Adipocyte (in vitro differentiated cells): ENCODE results near the gene ZNF467.

ENCODE experiments used
- DNase-seq: peaks from one replicate; pipeline ENCODE4 v3.0.0-alpha.2; 2015; ENCODE audit warnings: low read depth
- H3K27me3 ChIP-seq: replicated peaks from 2 replicates; pipeline ENCODE4 v1.7.0; 2013; ENCODE audit warnings: mild to moderate bottlenecking, low read length, moderate library complexity; ENCODE audit not compliant: control insufficient read depth, insufficient read depth
- H3K36me3 ChIP-seq: 2 replicates; pipeline ENCODE4 v1.7.0; 2013; ENCODE audit warnings: low read length, mild to moderate bottlenecking, moderate library complexity; ENCODE audit not compliant: control insufficient read depth, insufficient read depth, severe bottlenecking
- H3K4me1 ChIP-seq: 2 replicates; pipeline ENCODE4 v1.7.0; 2013; ENCODE audit warnings: mild to moderate bottlenecking, low read length, moderate library complexity; ENCODE audit not compliant: control insufficient read depth, insufficient read depth
- H3K4me3 ChIP-seq: 2 replicates; pipeline ENCODE4 v1.7.0; 2013; ENCODE audit warnings: mild to moderate bottlenecking, low read length, moderate library complexity
- H3K9ac ChIP-seq: 2 replicates; pipeline ENCODE4 v1.7.0; 2013; ENCODE audit warnings: mild to moderate bottlenecking, low read length, moderate library complexity
- H3K9me3 ChIP-seq: 2 replicates; pipeline ENCODE4 v1.7.0; 2013; ENCODE audit warnings: mild to moderate bottlenecking, low read length, moderate library complexity; ENCODE audit not compliant: control insufficient read depth

The ZNF467 gene

DNA sequence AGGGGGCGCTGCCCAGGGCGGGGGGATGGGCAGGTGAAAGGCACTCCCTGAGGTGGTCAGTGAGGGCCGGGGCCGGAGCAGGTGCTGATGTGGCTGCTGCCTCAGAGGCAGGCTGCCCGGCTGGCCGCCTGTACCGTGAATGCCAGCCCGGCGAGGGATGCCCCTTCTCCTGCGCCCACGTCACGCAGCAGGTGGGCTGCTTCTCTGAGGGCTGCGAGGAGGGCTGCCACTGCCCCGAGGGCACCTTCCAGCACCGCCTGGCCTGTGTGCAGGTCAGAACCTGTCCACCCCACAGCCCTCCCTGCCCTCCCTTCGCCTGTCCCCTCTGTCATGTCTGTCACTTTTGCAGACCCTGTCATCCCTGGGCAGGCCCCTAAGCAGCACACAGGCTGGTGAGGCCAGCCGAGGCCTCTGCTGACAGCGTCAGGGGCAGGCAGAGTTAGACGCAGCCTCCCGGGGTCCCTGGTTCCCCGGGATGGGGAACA lies 42.9 kb upstream of the ZNF467 start:
- Histone ChIP-seq H3K36me3 (no peaks in the 10 kb centered on the region), H3K9ac (no peak overlapping the region), H3K4me1 (no peaks in the 10 kb centered on the region), H3K27me3 (peaks cover 18% of the 10 kb centered on the region), H3K9me3 (no peaks in the 10 kb centered on the region), H3K4me3 (no peak overlapping the region)
- DNase-seq = no peak

GRCh38 chr7:149815661-149816266 lies 42.4 kb upstream of the ZNF467 start:
- Histone ChIP-seq H3K4me3 (no peak overlapping the region), H3K36me3 (no peaks in the 10 kb centered on the region), H3K4me1 (no peaks in the 10 kb centered on the region), H3K9ac (no peak overlapping the region), H3K27me3 (peaks cover 14% of the 10 kb centered on the region), H3K9me3 (no peaks in the 10 kb centered on the region)
- DNase-seq = no peak

GRCh38 chr7:149815121-149815520 lies 41.7 kb upstream of the ZNF467 start:
- H3K4me1 ChIP-seq = no peaks in the 10 kb centered on the region
- no peaks in the 10 kb centered on the region for H3K36me3 ChIP-seq
- H3K9me3 ChIP-seq = no peaks in the 10 kb centered on the region
- H3K4me3 ChIP-seq = no peak overlapping the region
- no peak for DNase-seq
- H3K27me3 ChIP-seq = peaks cover 15% of the 10 kb centered on the region
- H3K9ac ChIP-seq = no peak overlapping the region

GRCh38 chr7:149814494-149814893 lies 41.1 kb upstream of the ZNF467 start:
- no peak for DNase-seq
- Histone ChIP-seq H3K36me3 (no peaks in the 10 kb centered on the region), H3K4me3 (no peak overlapping the region), H3K9me3 (no peaks in the 10 kb centered on the region), H3K27me3 (peaks cover 21% of the 10 kb centered on the region), H3K9ac (no peak overlapping the region), H3K4me1 (no peaks in the 10 kb centered on the region)

DNA sequence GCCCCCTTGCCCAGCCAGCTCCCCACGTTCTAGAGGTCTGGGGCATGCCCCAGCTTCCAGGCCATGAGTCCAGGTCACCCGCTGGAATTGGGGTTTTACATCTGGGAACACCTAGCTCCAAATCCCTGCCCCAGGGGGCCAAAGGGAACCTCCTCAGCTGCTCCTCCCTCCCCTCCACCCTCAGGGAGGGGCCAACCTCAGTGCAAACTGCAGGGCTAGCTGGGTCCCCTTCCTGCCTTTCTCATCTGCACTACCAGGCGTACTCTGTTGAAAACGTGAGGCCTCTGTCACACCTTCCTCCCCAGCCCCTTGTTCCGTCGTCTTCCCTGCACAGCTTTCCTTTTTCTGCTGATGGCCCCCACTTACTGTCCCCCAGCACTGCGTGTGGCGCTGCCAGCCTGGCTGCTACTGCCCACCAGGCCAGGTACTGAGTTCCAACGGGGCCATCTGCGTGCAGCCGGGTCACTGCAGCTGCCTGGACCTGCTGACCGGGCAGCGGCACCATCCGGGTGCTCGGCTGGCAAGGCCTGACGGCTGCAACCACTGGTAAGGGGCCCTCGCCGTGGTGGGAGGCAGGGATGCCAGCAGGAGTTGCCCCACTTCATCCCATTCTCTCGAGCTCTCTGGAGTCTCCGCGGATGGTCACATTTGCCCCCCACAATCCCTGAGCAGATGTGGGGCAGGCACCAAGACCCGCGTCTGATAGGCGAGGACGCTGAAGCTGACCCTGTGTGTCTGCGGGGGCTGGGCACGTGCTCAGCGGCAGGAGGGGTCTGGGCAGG lies 40.1 kb upstream of the ZNF467 start:
- Histone ChIP-seq H3K4me3 (no peak overlapping the region), H3K36me3 (no peaks in the 10 kb centered on the region), H3K4me1 (no peaks in the 10 kb centered on the region), H3K27me3 (peaks cover 24% of the 10 kb centered on the region), H3K9ac (no peak overlapping the region), H3K9me3 (no peaks in the 10 kb centered on the region)
- DNase-seq = no peak

DNA sequence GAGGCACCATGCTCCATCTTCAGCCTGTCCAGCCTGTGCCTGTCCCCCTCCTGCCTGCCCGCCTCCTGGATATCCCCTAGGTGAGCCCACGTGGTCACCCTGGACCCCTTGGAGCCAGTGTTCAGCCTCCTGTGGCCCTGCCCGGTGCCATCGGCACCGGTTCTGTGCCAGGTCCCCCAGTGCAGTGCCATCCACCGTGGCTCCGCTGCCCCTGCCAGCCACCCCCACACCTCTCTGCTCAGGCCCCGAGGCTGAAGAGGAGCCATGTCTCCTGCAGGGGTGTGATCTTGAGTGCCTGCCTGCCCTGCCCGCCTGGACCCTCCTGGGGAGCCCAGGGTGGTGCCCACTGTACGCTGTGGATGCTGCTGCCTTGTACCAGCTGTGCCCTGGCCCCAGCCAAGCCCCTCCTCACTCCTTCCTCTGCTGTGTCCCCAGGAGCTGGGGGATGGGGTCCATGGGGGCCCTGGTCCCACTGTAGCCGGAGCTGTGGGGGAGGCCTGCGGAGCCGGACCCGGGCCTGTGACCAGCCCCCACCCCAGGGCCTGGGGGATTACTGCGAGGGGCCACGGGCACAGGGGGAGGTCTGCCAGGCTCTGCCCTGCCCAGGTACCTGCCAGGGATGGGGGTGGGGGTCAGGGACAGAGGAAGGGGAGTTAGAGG lies 38.6 kb upstream of the ZNF467 start:
- no peak overlapping the region for H3K4me3 ChIP-seq
- no peak overlapping the region for H3K9ac ChIP-seq
- no peaks in the 10 kb centered on the region for H3K36me3 ChIP-seq
- H3K4me1 ChIP-seq = no peaks in the 10 kb centered on the region
- peaks cover 32% of the 10 kb centered on the region for H3K27me3 ChIP-seq
- no peaks in the 10 kb centered on the region for H3K9me3 ChIP-seq
- DNase-seq = no peak

GRCh38 chr7:149811221-149811620 lies 37.8 kb upstream of the ZNF467 start:
- Histone ChIP-seq H3K4me3 (no peak overlapping the region), H3K27me3 (peaks cover 37% of the 10 kb centered on the region), H3K9me3 (no peaks in the 10 kb centered on the region), H3K4me1 (no peaks in the 10 kb centered on the region), H3K36me3 (no peaks in the 10 kb centered on the region), H3K9ac (no peak overlapping the region)
- no peak for DNase-seq

- H3K4me3 ChIP-seq = no peak overlapping the region
- no peak for DNase-seq
- no peak overlapping the region for H3K9ac ChIP-seq
These were observed 35.8 kb upstream of the ZNF467 start for GRCh38 chr7:149809215-149809614.

GRCh38 chr7:149808311-149808710 lies 34.9 kb upstream of the ZNF467 start:
- H3K27me3 ChIP-seq = peaks cover 43% of the 10 kb centered on the region
- no peaks in the 10 kb centered on the region for H3K4me1 ChIP-seq
- H3K36me3 ChIP-seq = no peaks in the 10 kb centered on the region
- H3K4me3 ChIP-seq = no peak overlapping the region
- H3K9ac ChIP-seq = no peak overlapping the region
- H3K9me3 ChIP-seq = no peaks in the 10 kb centered on the region
- no peak for DNase-seq

More at GRCh38 chr7:149809215-149809614, 35.8 kb upstream of the ZNF467 start:
- Histone ChIP-seq H3K27me3 (peaks cover 43% of the 10 kb centered on the region), H3K9me3 (no peaks in the 10 kb centered on the region), H3K36me3 (no peaks in the 10 kb centered on the region), H3K4me1 (no peaks in the 10 kb centered on the region)

GRCh38 chr7:149806726-149807125 lies 33.3 kb upstream of the ZNF467 start:
- H3K4me3 ChIP-seq = no peak overlapping the region
- H3K9ac ChIP-seq = no peak overlapping the region
- H3K27me3 ChIP-seq = peaks cover 40% of the 10 kb centered on the region
- no peak for DNase-seq
- no peaks in the 10 kb centered on the region for H3K36me3 ChIP-seq
- H3K4me1 ChIP-seq = no peaks in the 10 kb centered on the region
- H3K9me3 ChIP-seq = no peaks in the 10 kb centered on the region

GRCh38 chr7:149804106-149804505 lies 30.7 kb upstream of the ZNF467 start:
- Histone ChIP-seq H3K9ac (no peak overlapping the region), H3K36me3 (no peaks in the 10 kb centered on the region), H3K27me3 (peaks cover 27% of the 10 kb centered on the region), H3K4me3 (no peak overlapping the region), H3K4me1 (no peaks in the 10 kb centered on the region), H3K9me3 (no peaks in the 10 kb centered on the region)
- no peak for DNase-seq
